GM13977 (cell line): Measurements from ENCODE around the gene MRPL49.
A peak's percentile ranks its signal among the peaks of the same experiment; 100 is the strongest.

Experiments
- DNase-seq: peaks from one replicate; pipeline ENCODE4 v3.0.0; 2012; ENCODE audit warnings: low spot score
- CTCF ChIP-seq: IDR thresholded peaks from 2 replicates; pipeline ENCODE4 v1.5.1; 2012; ENCODE audit warnings: mild to moderate bottlenecking, control low read depth; ENCODE audit not compliant: insufficient read depth; ENCODE audit errors: extremely low read depth, missing control alignments
- in situ Hi-C: fragments of 300-500 bp; cut with MboI; formaldehyde crosslinking; loops from one replicate; pipeline ENCODE4 v1.12.0; 2022; ENCODE audit warnings: low sequenced_read_pairs, low pct_unique_long_range_greater_than_20kb, mixed read lengths, inconsistent platforms; ENCODE audit not compliant: unreplicated experiment

The MRPL49 gene

GRCh38 chr11:65113361-65113756 lies 8.8 kb upstream of the MRPL49 start:
- in situ Hi-C loops = no loop called here
- no peak for DNase-seq
- no peak for TF ChIP-seq CTCF

GRCh38 chr11:65113839-65114238 lies 8.3 kb upstream of the MRPL49 start:
- no peak for DNase-seq
- in situ Hi-C loops = no loop called here
- no peak for TF ChIP-seq CTCF

- in situ Hi-C loops = no loop called here
- DNase-seq = no peak
Observed at GRCh38 chr11:65114538-65115171, 7.5 kb upstream of the MRPL49 start.

GRCh38 chr11:65115361-65116082 lies 6.6 kb upstream of the MRPL49 start:
- DNase-seq = no peak
- TF ChIP-seq CTCF = no peak
- in situ Hi-C loops = no loop called here

More at GRCh38 chr11:65114538-65115171, 7.5 kb upstream of the MRPL49 start:
- no peak for TF ChIP-seq CTCF

- in situ Hi-C loops = no loop called here
- no peak for TF ChIP-seq CTCF
- DNase-seq = no peak
Observed at GRCh38 chr11:65116370-65117205, 5.5 kb upstream of the MRPL49 start.

- in situ Hi-C loops = no loop called here
- peak; percentile 94 for DNase-seq
- TF ChIP-seq CTCF = peak; percentile 64
Observed at GRCh38 chr11:65117206-65118096, 4.7 kb upstream of the MRPL49 start, which contains the start of gene ZNHIT2. Gene ZNHIT2 (minus strand): TSS chr11:65117701. CDS start chr11:65117653, 48 bp downstream.
